ENCODE data around the gene LMX1B.
"Not testable (repeated sequence)": the region's sequence is repeated elsewhere in the genome, so short reads cannot be mapped to it uniquely, and the experiment has no call there.

Gene LMX1B

GRCh38 chr9:126722252-126722921 lies 108.7 kb downstream of the LMX1B start:
- peak; percentile 90 for DNase-seq

GRCh38 chr9:126722922-126723806 lies 109.4 kb downstream of the LMX1B start:
- DNase-seq: peak; percentile 23

GRCh38 chr9:126723807-126724172 lies 110.1 kb downstream of the LMX1B start:
- no peak for DNase-seq

GRCh38 chr9:126724226-126724625 lies 110.5 kb downstream of the LMX1B start:
- DNase-seq: no peak

GRCh38 chr9:126725485-126725884 lies 111.8 kb downstream of the LMX1B start:
- DNase-seq: not testable (repeated sequence)

- DNase-seq: not testable (repeated sequence)
Measured at GRCh38 chr9:126728210-126728609, 114.5 kb downstream of the LMX1B start.

- not testable (repeated sequence) for DNase-seq
Measured at GRCh38 chr9:126730592-126730991, 116.9 kb downstream of the LMX1B start.

- DNase-seq: no peak
Measured at GRCh38 chr9:126733005-126733404, 119.3 kb downstream of the LMX1B start.

- no peak for DNase-seq
Measured at GRCh38 chr9:126734877-126735276, 121.1 kb downstream of the LMX1B start.

GRCh38 chr9:126735482-126735881 lies 121.8 kb downstream of the LMX1B start:
- no peak for DNase-seq

- DNase-seq: no peak
Measured at GRCh38 chr9:126738553-126738952, 124.8 kb downstream of the LMX1B start.

GRCh38 chr9:126743041-126743440 lies 129.3 kb downstream of the LMX1B start:
- DNase-seq: no peak

- DNase-seq: peak; percentile 44
Measured at GRCh38 chr9:126745574-126746411, 132.1 kb downstream of the LMX1B start.

All from suppressor macrophage treated with lipopolysaccharide for 4 hours (primary cell).